Astrocyte (in vitro differentiated cells and primary cell): ENCODE results near the gene CRB2. TPM values are rescaled to one million over a fixed set of nuclear protein-coding genes. Genes with fewer than 3 reads are reported as not detected.

Source experiments
- DNase-seq: peaks from one replicate; pipeline ENCODE4 v3.0.0-alpha.2; 2010; ENCODE audit warnings: low read depth
- FAIRE-seq: peaks from 2 replicates; lab custom pipeline; 2011; peaks lifted over from hg19 to GRCh38; lab: Jason Lieb, UNC
- H2AFZ ChIP-seq: 2 replicates; pipeline ENCODE4 v1.6.0; 2012; ENCODE audit warnings: low read depth, low read length, inconsistent platforms
- H3K27ac ChIP-seq: 2 replicates; pipeline ENCODE4 v1.5.1; 2011; ENCODE audit warnings: low read depth, low read length, inconsistent platforms
- H3K27me3 ChIP-seq: 2 replicates; pipeline ENCODE4 v1.6.0; 2011; ENCODE audit warnings: low read length, inconsistent platforms; ENCODE audit not compliant: insufficient read depth
- H3K36me3 ChIP-seq: 2 replicates; pipeline ENCODE4 v1.5.1; 2011; ENCODE audit warnings: low read length, inconsistent platforms; ENCODE audit not compliant: insufficient read depth
- H3K4me1 ChIP-seq: 2 replicates; pipeline ENCODE4 v1.5.1; 2011; ENCODE audit warnings: low read length, inconsistent platforms; ENCODE audit not compliant: insufficient read depth
- H3K4me2 ChIP-seq: 2 replicates; pipeline ENCODE4 v1.6.0; 2012; ENCODE audit warnings: low read length, inconsistent platforms
- H3K4me3 ChIP-seq: 2 replicates; pipeline ENCODE4 v1.5.1; 2011; ENCODE audit warnings: low read depth, mild to moderate bottlenecking, low read length, inconsistent platforms; ENCODE audit not compliant: insufficient read depth
- H3K79me2 ChIP-seq: 2 replicates; pipeline ENCODE4 v1.6.0; 2012; ENCODE audit warnings: mild to moderate bottlenecking, low read length, inconsistent platforms; ENCODE audit not compliant: insufficient read depth
- H3K9ac ChIP-seq: 2 replicates; pipeline ENCODE4 v1.6.0; 2012; ENCODE audit warnings: mild to moderate bottlenecking, low read length, inconsistent platforms
- H3K9me3 ChIP-seq: 2 replicates; pipeline ENCODE4 v1.5.1; 2012; ENCODE audit warnings: low read depth, mild to moderate bottlenecking, low read length, inconsistent platforms; ENCODE audit not compliant: insufficient read depth
- H4K20me1 ChIP-seq: 2 replicates; pipeline ENCODE4 v1.6.0; 2012; ENCODE audit warnings: low read length, inconsistent platforms; ENCODE audit not compliant: insufficient read depth
- H3K27ac Mint-ChIP-seq: one replicate; pipeline ENCODE4 v1.8.0; 2021; ENCODE audit warnings: mild to moderate bottlenecking, mixed read lengths; ENCODE audit not compliant: unreplicated experiment
- H3K27me3 Mint-ChIP-seq: one replicate; pipeline ENCODE4 v1.8.0; 2021; ENCODE audit warnings: low read depth, mixed read lengths; ENCODE audit not compliant: unreplicated experiment
- H3K36me3 Mint-ChIP-seq: one replicate; pipeline ENCODE4 v1.8.0; 2021; ENCODE audit warnings: low read depth, mixed read lengths; ENCODE audit not compliant: unreplicated experiment
- H3K4me1 Mint-ChIP-seq: one replicate; pipeline ENCODE4 v1.8.0; 2021; ENCODE audit warnings: low read depth, mixed read lengths; ENCODE audit not compliant: unreplicated experiment
- H3K4me3 Mint-ChIP-seq: one replicate; pipeline ENCODE4 v1.8.0; 2021; ENCODE audit warnings: mild to moderate bottlenecking, moderate library complexity, mixed read lengths; ENCODE audit not compliant: unreplicated experiment
- H3K9me3 Mint-ChIP-seq: one replicate; pipeline ENCODE4 v1.8.0; 2021; ENCODE audit warnings: mild to moderate bottlenecking, mixed read lengths; ENCODE audit not compliant: unreplicated experiment
- EZH2 ChIP-seq: IDR thresholded peaks from 2 replicates; pipeline ENCODE4 v1.6.1; 2012; ENCODE audit warnings: mild to moderate bottlenecking, low read length, inconsistent platforms; ENCODE audit not compliant: insufficient read depth
- total RNA-seq: library from RNA; stranded (reverse); gene quantifications from 2 replicates; pipeline ENCODE4 v1.2.1, GENCODE V29; 2021
- TF ChIP-seq, protein P1 (sequence below): IDR thresholded peaks from 2 replicates; pipeline ENCODE4 v1.5.1; 2011; ENCODE audit warnings: low read depth, mild to moderate bottlenecking, inconsistent platforms, low read length, moderate library complexity; ENCODE audit not compliant: insufficient read depth

CRB2 gene
- total RNA-seq, 1 donor from 2014 or later, result 2.4 TPM

DNA sequence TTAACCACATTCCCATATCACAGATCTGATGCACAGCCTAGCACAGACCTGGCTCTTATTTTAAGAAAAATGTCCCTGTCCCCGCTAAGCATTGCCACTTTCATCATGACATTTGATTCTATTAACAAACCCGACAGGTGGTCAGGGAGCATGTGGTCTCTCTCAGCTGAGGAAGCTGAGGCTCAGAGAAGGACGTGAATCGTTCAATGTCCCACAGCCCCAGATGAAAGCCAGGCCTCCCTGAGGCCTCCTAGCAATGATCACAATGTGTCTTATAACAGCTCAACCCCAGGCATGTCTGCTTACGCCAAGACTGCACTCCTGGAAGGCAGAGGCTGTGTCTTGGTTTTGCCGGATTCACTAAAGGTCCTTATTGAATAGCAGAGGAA, 10.4 kb upstream of the CRB2 start:
- Histone ChIP-seq H2AFZ (no peak overlapping the region), H3K4me2 (no peak overlapping the region), H3K79me2 (no peaks in the 10 kb centered on the region), H4K20me1 (no peaks in the 10 kb centered on the region), H3K4me1 (no peaks in the 10 kb centered on the region), H3K9ac (no peak overlapping the region), H3K4me3 (no peak overlapping the region), H3K27ac (no peak overlapping the region), H3K27me3 (peaks cover 6% of the 10 kb centered on the region), H3K36me3 (no peaks in the 10 kb centered on the region), H3K9me3 (no peaks in the 10 kb centered on the region)
- TF ChIP-seq, protein P1, sequence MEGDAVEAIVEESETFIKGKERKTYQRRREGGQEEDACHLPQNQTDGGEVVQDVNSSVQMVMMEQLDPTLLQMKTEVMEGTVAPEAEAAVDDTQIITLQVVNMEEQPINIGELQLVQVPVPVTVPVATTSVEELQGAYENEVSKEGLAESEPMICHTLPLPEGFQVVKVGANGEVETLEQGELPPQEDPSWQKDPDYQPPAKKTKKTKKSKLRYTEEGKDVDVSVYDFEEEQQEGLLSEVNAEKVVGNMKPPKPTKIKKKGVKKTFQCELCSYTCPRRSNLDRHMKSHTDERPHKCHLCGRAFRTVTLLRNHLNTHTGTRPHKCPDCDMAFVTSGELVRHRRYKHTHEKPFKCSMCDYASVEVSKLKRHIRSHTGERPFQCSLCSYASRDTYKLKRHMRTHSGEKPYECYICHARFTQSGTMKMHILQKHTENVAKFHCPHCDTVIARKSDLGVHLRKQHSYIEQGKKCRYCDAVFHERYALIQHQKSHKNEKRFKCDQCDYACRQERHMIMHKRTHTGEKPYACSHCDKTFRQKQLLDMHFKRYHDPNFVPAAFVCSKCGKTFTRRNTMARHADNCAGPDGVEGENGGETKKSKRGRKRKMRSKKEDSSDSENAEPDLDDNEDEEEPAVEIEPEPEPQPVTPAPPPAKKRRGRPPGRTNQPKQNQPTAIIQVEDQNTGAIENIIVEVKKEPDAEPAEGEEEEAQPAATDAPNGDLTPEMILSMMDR, result no peak
- no peak for TF ChIP-seq EZH2
- DNase-seq (no peak), FAIRE-seq (no peak)
- Mint-ChIP-seq H3K36me3 (no peaks in the 10 kb centered on the region), H3K4me1 (peaks cover 9% of the 10 kb centered on the region), H3K27me3 (peaks cover 8% of the 10 kb centered on the region), H3K9me3 (no peaks in the 10 kb centered on the region), H3K27ac (no peak overlapping the region), H3K4me3 (no peak overlapping the region)

DNA sequence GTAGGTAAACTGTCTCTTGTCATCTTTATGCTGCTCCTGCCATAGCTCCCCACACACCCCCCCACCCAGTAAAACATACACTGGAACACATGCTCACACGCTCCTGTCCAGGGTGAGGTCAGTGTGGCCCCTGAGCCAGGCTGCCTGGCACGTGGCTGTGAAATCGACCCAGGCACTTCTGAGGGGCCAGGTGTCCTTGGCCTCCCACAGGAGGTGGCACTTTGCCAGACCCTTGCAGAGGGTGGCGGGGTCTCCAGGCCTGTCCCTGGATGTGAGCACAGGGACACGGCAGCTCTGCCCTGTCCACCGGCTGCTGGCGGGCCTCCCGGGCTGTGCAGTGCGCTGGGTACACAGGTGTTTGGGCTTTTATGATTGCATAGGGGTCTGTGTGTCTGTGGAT, 10.0 kb upstream of the CRB2 start:
- Histone ChIP-seq H3K9ac (no peak overlapping the region), H3K27me3 (peaks cover 10% of the 10 kb centered on the region), H3K9me3 (no peaks in the 10 kb centered on the region), H4K20me1 (no peaks in the 10 kb centered on the region), H2AFZ (no peak overlapping the region), H3K79me2 (no peaks in the 10 kb centered on the region), H3K4me3 (no peak overlapping the region), H3K4me2 (no peak overlapping the region), H3K4me1 (no peaks in the 10 kb centered on the region), H3K36me3 (no peaks in the 10 kb centered on the region), H3K27ac (no peak overlapping the region)
- Mint-ChIP-seq H3K9me3 (no peaks in the 10 kb centered on the region), H3K4me3 (no peak overlapping the region), H3K4me1 (peaks cover 9% of the 10 kb centered on the region), H3K36me3 (no peaks in the 10 kb centered on the region), H3K27ac (no peak overlapping the region), H3K27me3 (peaks cover 11% of the 10 kb centered on the region)
- TF ChIP-seq, protein P1, result no peak
- TF ChIP-seq EZH2, result no peak
- DNase-seq (no peak), FAIRE-seq (no peak)

DNA sequence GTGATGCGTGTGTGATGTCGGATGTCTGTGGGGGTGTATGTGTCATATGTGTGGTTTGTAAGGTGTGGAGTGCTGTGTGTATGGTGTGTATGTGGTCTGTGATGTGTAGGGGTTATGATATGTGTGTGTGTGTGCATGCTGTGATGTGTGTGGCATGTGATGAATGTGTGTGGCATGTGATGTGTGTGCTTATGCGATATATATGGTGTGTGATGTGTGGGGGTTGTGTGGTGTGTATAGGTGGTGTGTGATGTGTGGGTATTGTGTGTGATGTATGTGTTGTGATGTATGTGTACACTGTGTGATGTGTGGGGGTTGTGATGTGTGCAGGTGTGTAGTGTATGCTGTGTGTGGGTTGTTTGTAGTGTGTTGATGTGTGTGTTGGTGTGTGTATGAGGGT, 9.2 kb upstream of the CRB2 start:
- FAIRE-seq (no peak), DNase-seq (no peak)
- Mint-ChIP-seq H3K36me3 (no peaks in the 10 kb centered on the region), H3K9me3 (no peaks in the 10 kb centered on the region), H3K4me3 (no peak overlapping the region), H3K27me3 (peaks cover 19% of the 10 kb centered on the region), H3K4me1 (peaks cover 9% of the 10 kb centered on the region), H3K27ac (no peak overlapping the region)
- no peak overlapping the region for H2AFZ ChIP-seq
- no peaks in the 10 kb centered on the region for H3K9me3 ChIP-seq
- no peaks in the 10 kb centered on the region for H3K79me2 ChIP-seq
- no peaks in the 10 kb centered on the region for H3K4me1 ChIP-seq
- H4K20me1 ChIP-seq, result no peaks in the 10 kb centered on the region
- H3K36me3 ChIP-seq, result no peaks in the 10 kb centered on the region
- H3K9ac ChIP-seq, result no peak overlapping the region
- H3K4me2 ChIP-seq, result no peak overlapping the region
- H3K4me3 ChIP-seq, result no peak overlapping the region
- no peak overlapping the region for H3K27ac ChIP-seq
- TF ChIP-seq, protein P1, result no peak
- no peak for TF ChIP-seq EZH2
- H3K27me3 ChIP-seq, result peaks cover 17% of the 10 kb centered on the region
